Stimulated activated CD4-positive, alpha-beta T cell treated with anti-CD3 and anti-CD28 coated beads, Interleukin-2, amount 100 ng/mL, for 24 hours (primary cell): ENCODE results near the gene DGCR8.

ENCODE experiments used
- DNase-seq, 2 donors: peaks; one replicate each; pipeline ENCODE4 v3.0.0-alpha.2; 2020

The DGCR8 gene

GRCh38 chr22:20111689-20112622 lies 31.9 kb downstream of the DGCR8 start:
- no peak for DNase-seq

GRCh38 chr22:20112623-20113511 lies 32.8 kb downstream of the DGCR8 start:
- no peak for DNase-seq

- DNase-seq = no peak
Measured at GRCh38 chr22:20113551-20114310, 33.7 kb downstream of the DGCR8 start.

- DNase-seq = no peak
Measured at GRCh38 chr22:20114506-20115475, 34.8 kb downstream of the DGCR8 start.

- no peak for DNase-seq
Measured at GRCh38 chr22:20115691-20116375, 35.8 kb downstream of the DGCR8 start, which contains the start of gene RANBP1. TSS of gene RANBP1 (plus strand) at chr22:20116104. CDS start at chr22:20116185, 81 bp downstream.

DNA sequence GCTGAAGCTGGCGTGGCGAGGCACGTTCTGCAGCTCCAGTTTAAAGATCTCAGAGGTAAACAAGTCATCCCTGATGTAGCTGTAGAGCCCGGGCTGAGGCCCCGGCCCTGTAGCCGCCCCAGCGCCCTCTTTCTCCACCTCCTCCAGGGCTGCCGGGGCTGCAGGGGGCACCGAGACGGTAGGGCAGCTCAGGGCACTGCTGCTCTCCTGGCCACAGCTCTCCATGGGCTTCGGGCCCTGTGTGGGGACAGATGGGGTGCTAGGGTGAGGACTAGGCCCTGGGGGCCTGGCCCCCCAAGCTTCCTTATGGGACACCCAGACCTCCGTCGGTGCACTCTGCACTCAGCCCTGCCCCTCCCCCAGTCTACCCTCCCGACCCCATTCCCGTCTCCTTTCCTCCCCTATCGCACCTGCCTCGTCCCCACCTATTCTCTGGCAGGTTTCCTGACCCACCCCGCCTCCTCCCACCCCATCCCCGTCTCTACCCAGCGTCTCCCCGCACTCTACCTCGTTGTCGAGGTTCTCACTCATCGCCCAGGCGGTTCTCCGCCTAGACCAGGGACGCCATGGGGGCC lies 36.4 kb downstream of the DGCR8 start:
- DNase-seq = no peak

GRCh38 chr22:20116951-20117632 lies 37.1 kb downstream of the DGCR8 start, which contains the start of gene TRMT2A:
TSS of gene TRMT2A (minus strand) at chr22:20117226. CDS start at chr22:20116906, 320 bp downstream.
- peak; percentile 96 to 98 for DNase-seq

GRCh38 chr22:20117633-20118299 lies 37.7 kb downstream of the DGCR8 start:
- peak; percentile 84 to 86 for DNase-seq

DNA sequence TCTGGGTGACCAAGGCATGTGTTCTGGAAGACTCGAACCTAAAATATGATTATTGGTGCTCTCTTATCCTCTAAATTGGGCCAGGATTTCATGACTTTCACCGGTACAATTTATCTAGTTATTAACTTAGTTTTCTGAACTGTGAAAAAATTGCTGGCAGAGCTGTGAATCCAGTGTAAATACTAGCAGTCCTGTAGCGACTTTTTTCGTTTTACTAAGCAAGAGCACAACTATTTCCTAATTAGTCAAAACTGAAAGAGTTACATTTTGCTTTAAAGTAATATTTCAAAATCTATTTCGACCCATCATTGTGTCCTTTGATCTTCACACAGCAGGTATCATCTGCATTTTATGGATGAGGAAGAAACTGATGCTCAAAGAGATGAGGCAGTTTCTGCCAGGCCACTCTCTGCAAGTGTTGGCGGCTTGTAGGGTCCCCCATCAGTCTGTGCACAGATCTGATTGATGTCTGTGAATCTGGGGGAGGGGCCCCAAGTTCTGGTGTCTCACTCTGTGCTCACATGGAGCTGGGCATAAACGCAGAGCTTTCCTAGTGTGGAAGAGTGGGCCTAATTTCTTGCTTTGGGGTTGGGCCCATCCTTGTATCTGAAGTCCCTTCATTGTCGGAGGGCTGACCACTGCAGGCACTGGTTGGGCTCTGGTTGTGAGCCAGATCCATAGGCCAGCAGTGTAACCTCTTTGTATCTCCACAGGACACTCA lies 38.4 kb downstream of the DGCR8 start:
- DNase-seq = no peak

GRCh38 chr22:20121856-20122415 lies 41.9 kb downstream of the DGCR8 start:
- no peak for DNase-seq

DNA sequence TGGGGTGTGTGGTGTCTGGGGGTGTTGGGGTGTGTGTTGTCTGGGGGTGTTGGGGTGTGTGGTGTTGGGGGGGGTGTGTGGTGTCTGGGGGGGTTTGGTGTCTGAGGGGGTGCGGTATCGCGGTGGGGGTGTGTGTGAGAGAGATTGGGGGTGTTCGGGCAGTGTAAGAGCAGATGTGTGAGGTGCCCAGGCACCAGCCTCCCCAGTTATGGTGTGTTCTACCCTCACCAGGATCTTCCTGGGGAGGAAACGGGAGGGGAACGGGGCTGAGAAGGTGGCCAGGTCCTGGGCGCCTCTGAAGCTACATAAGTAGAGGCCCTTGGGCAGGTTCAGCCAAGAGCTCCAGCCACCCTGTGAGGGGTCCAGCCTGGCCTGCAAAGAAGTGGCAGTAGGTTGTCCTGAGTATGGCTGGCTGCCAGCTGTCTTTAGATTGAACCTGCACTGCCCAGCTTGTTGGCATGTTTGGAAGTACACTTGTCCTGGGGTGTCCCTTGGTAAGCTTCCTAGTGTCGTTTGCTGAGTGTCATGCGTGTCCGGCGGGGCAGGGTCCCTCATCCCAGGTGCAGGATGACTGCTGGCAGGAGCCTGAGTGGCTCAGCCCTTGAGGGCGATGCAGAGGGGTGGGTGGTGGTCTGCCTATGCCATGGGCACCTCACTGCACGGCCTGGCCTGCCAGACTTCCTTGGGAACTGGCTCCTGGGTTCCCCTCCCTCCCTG lies 43.5 kb downstream of the DGCR8 start:
- no peak for DNase-seq

DNA sequence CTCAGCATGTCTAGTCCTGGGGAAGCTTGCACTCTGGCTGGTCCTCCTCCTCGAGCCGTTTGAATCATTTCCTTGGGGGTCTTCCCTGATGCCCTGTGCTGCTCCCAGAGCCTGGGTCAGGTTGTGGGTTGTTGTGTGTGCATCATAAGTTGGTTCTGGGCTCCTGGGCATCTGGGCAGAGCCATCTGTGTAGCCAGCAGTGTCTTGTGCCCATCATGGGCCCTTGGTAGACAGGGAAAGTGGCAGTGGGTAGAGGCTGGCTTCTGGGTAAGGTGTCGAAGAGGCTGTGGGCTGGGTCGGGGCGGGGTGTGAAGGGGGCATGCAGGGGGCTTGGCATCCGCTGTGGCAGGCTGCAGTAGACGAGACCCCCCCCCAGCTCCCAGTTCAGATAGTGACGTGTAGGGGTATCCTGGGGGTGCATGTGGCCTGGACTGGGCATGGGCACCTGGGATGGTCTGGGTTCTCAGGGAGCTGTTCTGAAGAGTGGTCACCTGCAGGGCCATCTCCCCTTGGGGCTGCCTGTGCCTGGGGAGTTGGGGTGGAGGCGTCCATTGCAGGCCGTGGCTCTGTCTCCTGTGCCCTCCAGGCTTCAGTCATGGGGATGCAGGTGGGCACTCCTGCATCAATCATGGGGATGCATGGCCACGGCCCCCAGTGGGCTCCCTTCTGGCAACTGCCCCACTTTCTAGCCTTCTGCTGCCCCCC lies 44.2 kb downstream of the DGCR8 start:
- no peak for DNase-seq

DNA sequence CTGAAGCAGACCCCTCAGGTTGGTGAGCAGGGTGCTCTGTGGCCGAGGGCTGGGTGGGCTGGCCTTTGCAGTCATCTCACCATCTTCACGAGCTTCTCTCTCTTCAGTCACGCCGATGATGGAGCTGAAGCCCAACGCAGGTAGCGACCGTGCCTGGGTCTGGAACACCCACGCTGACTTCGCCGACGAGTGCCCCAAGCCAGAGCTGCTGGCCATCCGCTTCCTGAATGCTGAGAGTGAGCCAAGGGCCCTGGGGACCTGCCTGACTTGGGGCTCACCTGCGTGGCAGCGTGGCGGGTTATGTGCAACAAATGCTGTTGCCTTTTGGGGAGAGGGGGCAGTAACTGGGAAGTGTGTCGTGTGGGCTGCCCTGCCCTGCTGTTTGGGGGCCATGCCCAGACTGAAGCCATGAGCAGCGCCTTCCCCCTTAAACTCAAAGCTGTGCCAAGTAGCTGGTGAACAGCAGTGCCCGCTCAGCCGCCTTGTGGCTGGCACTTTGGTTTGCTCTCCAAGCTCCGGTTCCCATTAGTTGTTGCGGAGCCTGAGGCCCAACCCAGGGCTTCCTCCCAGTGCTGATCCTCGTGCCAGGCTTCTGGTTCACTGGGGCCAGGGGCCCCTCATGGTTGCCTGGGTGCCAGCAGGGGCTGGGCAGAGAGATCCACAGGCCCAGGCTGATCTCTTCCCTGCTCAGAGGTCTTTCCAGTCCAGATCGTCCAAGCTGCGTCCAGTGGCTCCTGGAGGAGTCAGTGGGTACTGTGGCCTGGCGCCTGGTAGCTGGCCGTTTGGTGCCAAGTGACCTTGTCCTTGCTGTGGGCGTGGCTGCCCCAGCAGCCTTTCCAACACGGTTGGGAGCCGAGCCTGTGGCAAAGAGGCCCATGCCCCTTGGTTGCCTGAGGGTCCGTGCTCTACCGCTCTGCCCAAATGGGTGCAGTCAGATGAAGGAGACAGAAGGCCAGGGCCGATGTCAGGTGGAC lies 45.4 kb downstream of the DGCR8 start:
- DNase-seq = no peak

- no peak for DNase-seq
Measured at GRCh38 chr22:20126284-20127029, 46.4 kb downstream of the DGCR8 start.
